GM21717 (cell line): Measurements from ENCODE around the gene IFNAR2.
A peak's percentile ranks its signal among the peaks of the same experiment; 100 is the strongest.

Experiments
- ATAC-seq: cut with Tn5 transposase; IDR thresholded peaks from one replicate; pipeline ENCODE4 v1.9.1; 2021; ENCODE audit warnings: mild to moderate bottlenecking, moderate library complexity; ENCODE audit not compliant: unreplicated experiment

Gene IFNAR2

DNA sequence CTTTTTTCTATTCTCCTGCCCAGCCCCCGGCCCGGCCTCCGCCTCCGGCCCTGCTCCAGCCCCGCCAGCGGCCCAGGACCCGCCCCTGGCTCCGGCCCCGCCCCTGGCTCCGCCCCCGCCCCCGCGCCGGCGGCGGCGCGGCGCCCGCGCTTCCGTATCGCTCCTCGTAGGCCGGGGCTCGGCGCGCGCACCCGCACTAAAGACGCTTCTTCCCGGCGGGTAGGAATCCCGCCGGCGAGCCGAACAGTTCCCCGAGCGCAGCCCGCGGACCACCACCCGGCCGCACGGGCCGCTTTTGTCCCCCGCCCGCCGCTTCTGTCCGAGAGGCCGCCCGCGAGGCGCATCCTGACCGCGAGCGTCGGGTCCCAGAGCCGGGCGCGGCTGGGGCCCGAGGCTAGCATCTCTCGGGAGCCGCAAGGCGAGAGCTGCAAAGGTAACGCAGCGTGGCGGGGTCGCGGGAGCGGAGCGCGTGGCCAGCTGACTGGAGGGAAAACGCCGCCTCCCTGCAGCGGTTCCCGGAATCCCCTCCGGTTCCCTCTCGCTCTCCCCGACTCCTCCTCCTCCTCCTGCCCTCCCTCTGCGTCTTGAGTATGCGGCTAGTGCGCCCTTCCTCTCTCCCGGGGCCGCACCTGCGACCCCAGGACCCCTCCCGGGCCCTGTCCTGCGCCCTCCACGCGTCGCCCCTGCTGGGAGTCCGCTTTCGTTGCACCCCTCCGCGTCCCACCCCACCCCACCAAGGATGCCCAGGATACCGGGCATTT, at the start of gene IFNAR2:
TSS of gene IFNAR2 (plus strand) at position 155 of the 761 bp plus-strand sequence. CDS start 11,985 bp downstream, outside the sequence.
- peak; percentile 60 for ATAC-seq

DNA sequence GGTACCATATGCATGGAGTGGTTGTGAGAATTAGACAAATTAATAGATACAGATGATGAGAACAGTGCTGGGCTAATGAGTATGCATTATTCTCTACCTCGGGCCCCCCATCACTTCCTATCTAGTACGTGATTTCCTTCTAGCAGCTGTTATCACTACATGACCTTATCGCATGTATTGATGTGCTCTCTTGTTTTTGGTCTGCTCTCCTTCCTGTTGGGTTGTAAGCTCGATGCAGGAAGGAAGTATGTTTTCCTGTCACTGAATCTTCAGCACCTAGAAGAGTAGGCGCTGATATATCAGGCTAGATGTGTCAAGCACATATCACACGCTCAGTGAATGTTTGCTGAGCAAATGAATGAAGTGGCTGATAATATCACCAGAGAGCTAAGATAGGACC, 43.9 kb upstream of the IFNAR2 start:
- ATAC-seq: no peak

DNA sequence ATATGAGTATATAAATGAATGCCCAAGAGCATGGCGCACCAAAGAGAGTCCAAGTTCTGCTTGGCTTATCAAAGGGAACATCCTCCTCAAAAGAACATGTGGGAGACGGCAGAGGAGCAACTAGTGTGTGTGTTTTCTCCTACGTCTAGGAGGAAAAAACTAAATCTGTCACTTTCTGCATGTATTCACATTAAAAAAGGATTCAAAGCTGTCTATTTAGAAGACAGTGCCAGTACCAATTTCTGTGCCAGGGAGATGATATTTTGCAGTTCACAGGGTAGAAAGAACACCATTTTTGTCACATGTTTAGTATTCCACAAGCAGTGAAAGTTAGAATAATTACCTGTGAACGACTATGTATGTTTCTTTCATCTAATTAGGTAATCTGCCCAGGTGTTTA, 42.5 kb upstream of the IFNAR2 start:
- ATAC-seq: no peak

DNA sequence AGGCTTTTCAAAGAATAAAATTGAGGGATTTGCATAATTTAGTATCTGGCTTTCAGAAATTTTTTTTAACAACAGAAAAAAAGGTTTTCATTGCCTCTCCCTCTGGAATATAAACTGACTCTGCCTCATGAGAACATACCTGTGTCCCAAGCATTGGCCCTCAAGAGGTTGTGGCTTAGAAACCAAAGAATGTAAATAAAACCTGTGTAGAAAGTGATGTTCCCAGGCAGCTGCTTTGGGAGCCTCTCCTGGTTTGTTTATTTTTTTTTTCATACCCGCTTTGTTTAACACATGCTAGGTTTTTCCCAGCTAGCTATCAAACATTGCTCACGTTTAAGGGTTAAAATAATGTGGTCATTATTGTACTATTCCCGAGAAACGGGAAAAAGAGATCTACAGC, 40.5 kb upstream of the IFNAR2 start:
- ATAC-seq: no peak

DNA sequence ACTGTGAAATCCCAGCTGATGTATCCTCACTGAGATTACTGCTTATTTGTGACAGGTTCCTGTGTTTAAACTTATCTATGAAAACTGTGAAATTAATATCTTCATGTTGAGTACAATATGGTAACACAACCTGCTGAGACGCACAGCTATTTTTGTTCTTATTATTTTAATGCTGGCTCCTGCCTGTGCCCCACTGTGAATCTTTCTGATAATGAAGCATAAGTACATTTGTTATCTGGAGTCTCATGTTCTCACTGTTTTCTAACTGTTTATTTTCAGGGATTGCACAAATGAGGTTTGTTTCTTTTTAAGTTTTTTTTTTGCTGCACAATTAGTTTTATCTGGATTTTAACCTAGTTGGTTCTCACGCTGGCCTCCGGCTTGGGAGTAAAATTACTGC, 39.9 kb upstream of the IFNAR2 start:
- ATAC-seq: no peak

DNA sequence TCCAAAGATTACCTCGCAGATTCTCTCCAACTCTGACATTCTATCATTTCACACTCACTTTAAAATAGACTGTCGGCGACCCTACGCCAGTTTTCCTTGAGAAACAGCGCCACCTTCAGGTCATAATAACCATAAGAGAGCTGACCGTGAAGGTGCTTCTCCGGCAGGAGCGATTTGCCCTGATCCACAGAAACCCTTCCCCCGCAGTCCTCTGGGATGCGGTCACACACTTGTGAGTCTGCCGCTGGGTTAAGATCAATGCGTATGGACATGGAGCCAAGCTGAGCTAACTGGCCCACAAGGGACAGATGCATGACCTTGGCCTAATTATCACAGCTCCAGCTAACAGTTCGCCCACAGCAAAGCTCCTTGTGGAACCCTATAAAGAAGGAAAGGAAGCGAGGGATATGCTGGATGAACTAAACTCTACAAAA, 32.8 kb upstream of the IFNAR2 start:
- ATAC-seq: no peak

DNA sequence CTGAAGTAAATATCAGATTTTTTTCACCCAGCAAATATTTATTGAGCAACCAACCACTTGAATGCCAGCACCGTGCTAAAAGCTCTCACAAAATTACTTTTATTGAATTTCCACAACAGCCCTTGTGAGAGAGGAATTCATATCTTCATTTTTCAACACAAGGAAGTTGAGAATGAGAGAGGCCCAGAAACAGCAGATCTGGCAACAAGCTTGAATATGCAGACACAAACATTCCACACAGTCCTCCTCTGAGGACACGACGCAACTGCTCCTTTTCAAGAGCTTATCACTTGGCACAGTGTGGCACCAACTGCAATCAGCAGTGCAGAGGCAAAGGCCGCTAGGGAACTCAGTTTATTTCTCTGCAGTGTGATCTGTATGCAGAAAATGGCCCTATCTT, 32.2 kb upstream of the IFNAR2 start:
- ATAC-seq: no peak

DNA sequence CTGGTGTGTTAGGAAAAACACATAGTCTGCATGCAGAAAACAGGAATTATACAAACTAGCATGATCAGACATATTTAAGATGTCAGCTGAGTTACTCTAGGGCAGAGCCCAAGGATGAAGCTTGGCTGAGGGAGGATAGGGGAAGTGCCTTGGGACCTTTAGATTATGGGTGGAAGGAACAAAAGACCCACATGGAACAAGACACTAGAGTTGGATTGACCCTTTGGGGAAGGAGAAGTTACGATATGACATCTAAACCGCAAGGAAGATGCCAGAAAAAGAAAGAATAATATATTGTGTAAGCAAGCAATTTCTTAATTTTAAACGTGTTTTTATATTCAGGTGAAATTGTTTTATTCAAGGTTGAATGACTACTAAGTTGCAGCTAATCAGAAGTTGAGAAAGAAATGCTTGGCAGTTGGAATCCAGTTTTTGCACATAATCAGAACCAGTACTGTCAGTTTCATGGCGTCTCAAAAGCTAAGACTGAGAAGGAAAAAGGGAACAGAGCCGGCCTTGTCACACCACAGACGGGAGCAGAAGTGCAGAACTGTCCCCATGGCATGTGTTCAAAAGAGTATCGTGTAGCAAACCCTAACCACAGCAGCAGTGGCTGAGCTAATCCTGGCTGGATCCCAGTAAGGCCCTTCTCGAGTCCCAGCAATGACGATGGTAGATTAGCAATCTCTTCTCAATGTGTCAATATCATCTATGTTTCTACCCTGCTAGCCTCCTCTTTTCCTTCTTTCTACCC, 31.2 kb upstream of the IFNAR2 start:
- no peak for ATAC-seq

DNA sequence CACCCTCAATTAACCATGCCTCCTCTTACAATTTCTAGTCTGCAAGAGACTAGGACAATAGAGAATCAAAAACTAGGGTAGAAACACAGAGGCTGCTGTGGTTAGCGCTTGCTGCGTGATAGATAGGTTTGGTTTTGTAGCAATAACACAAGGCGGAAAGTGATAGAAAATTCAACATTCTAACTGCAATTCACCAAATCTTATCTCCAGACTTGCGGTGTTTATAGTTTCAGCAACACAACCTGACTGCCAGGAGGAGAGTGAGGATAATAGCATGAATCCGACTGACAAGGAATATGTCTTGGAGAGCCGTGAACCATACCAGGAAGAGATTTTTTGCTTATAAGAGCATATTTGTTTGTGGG, 30.7 kb upstream of the IFNAR2 start:
- ATAC-seq: no peak

DNA sequence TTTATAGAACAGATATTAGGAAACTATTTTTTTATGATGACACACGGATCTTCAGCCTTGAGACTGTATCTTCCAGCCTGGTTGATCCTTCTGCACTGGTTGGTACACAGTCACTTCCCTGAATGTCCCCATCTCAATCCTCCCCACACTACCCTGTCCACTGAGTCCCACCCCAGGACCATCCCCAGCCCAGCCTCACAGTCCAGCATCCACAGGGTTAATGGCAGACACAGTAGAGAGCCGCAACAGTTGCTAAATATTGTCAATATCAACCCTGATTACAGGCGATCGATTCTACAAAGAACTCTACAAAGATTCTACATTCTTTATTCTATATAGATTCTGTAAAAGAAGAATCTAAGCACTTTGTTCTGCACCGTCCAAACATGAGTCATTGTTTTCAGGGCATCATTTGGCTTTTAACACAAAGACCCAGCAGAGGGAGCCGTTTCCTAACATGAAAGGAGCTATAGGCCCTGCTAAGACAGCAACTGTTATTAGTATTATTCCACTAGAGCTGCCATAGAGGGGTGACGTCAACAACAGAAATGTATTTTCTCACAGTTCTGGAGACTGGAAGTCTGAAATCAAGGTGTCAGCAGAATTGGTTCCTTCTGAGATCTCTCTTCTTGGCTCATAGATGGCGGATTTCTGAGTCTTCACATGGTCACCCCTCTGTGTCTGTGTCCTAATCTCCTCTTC, 30.1 kb upstream of the IFNAR2 start:
- peak; percentile 57 for ATAC-seq

DNA sequence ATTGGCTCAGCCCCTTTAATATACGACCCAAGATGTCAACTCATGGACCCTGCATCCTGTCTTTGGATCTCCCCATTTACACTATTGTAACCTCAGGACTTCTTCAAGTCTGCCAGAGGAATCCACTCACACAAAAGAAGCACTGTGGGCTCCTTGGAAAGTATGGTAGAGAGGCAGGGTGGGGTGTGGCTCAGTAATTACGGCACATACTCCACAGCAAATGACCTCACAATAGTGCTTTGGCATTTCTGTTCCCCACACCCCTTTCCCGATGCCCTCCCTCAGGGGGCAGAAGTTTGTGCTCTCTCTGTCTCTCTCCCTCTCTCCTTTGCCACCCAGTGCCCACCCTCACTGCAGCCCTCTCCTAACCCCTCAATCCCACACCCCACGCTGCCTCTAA, 27.8 kb upstream of the IFNAR2 start:
- ATAC-seq: no peak

DNA sequence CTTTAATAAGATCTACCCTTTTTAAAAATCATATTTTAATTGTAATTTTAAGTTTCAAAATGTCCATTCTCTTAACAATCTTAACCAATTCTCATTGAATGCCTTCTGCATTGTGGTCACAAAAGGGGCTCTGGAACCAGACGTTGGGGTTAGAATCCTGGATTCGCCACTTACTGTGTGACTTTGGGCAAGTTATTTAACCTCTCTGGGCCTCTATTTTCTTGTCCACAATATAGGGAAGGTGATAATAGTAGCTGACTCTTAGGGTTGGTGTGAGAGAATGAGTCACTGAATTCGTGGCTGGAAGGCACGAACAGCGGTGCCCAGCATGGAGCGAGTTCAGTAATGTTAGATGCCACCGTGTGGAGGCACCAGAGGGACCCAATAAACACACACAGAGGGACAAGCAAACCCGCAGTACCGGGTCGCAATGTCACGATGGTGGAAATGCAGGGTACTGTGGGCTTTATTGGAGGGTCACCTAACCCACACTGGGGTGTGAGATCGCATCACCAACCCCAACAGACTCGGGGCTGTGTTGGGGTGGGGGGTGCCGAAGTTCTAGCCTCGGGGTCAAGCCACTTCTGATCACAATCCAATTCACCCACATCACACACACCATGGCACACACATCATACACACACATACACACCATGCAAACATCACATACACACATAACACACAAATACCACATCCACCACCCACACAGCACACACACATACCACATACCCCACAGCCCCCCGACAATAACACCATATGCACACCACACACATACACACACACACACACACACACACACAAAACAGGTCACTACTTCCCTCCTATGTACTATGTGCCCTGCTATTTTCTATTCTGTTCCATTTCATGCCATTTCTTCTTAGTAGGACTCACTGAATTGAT, 27.0 kb upstream of the IFNAR2 start:
- ATAC-seq: no peak

DNA sequence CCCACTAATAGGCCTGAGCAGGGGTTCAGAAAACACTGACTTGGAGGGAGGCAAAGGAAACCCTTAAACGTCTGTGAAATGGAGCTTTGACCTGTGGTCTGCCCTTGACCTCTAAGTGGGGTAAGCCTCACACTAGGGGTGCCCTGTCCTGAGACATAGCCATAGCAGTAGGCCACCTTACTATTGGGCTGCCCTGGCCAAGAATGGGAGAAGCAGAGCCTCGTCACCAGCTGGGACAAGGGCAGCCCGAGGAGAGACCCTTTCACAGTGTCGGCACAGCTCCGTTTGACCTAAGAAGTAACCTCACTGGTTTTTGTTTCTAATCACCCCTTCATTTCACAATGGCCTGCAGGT, 26.4 kb upstream of the IFNAR2 start:
- ATAC-seq: no peak

DNA sequence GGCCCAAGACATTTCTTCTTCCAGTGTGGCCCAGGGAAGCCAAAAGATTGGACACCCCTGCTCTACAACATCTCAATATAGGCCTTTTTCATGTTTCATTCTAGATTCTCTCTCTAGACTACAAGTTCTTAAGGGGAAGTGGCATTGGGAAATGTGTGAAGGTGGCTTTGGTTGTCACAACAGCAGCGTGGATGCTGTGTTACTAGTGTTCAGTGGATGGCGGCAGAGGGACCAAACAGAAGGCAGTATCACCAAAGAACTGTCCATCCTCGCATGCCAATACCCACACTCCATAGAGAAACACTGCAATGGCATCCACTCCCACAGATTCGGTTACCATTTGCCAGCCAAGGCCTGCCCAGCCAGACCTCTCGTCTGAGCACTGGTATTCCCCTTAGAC, 24.3 kb upstream of the IFNAR2 start:
- no peak for ATAC-seq

DNA sequence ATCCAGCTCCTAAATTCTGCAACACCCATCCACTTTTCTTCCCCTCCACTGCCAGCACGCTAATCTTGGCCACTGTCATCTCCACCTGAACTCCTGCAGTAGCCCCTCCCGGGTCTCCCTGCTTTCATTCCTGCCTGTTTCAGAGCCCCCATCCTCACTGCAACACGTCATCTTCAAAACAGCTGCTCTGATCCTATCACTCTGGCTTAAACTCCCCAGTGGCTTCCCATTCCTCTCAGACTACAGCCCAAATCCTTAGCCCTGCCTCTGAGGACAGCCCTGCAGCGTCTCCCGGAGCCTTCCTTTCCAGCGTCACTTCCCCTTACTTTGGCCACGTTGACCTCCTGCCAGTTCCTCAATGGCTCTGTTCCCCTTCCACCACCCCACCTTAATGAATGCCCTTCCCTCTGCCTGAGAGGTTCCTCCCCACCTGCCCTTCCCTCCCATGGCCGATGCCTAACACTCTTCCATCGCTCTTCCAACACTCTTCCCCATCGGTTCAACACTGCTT, 22.9 kb upstream of the IFNAR2 start:
- ATAC-seq: no peak

DNA sequence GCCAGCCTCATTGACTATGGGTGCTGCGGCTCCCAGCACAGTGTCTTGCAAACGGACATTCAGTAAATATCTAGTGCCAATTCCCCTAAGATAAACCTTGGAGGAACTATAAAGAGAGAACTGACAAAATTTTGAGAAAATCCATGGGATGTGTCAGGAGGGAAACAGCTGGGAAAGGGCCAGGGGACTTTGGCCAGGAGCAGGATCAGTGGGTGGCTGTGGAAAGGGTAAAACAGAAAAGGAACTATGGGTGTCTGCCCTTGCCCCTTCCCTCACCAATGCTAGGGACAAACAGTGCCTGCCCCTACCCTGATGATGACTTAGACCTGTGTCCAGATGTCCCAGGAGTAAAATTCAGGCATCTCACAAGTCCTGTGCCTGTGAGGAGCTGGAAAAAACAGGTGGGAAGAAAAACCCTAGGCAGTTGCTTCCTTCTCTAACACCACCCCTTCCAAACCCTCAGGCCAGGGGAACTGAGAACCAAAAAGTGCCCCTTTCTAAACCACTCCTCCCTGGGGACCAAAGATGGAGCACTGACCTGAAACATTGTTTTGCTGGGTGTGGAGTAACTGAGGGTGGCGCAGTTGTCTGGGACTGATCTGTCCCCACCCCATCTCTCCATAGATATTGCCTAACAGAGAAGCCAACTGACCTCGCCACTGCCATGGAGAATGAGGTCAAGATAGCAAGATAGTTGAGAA, 22.1 kb upstream of the IFNAR2 start:
- ATAC-seq: no peak

DNA sequence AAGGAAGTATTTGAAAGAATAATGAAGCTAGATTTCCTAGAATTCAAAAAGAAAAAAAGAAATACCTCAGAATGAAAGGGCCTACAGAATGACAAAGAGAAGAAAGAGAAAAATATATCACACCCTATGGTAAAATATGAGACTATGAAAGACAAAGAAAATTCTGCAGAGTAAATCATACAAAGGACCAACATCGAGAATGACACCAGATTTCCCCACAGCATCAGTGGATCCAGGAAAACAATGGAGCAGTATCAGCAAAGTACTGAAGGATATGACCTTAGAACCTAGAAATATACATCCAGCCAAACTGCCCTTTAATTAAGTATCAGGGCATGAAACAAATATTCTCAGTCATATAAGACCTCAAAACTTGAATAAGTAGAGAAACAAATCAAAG, 21.2 kb upstream of the IFNAR2 start:
- ATAC-seq: no peak

DNA sequence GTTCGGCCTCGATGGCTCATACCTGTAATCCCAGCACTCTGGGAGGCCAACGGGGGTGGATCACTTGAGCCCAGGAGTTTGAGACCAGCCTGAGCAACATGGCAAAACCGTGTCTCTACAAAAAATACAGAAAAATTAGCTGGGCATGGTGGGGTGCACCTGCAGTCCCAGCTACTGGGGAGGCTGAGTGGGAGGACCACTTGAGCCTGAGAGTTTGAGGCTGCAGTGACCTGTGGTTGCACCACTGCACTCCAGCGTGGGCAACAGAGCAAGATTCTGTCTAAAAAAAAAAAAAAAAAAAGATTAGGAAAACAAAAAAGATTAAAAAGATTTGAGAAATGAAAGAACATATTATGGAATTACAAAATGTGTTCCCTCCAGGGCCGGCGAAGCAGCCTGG, 18.4 kb upstream of the IFNAR2 start:
- ATAC-seq: no peak

DNA sequence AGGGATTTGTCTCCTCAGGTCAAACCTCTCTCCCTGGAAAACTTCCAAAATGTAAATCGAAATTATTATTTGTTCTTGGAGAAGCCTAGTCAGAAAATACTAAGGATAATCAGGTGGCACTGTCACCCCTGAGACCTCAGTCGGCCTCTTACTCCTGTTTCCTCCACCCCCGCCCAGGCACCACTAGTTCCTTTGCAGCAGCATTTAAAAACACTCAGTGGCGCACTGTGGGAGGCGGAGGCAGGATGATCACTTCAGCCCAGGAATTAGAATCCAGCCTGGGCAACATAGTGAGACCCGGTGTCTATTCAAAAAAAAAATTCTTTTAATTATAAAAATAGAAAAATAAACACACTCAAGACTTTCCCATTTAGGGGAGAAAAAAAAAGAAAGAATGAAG, 18.0 kb upstream of the IFNAR2 start:
- ATAC-seq: no peak

DNA sequence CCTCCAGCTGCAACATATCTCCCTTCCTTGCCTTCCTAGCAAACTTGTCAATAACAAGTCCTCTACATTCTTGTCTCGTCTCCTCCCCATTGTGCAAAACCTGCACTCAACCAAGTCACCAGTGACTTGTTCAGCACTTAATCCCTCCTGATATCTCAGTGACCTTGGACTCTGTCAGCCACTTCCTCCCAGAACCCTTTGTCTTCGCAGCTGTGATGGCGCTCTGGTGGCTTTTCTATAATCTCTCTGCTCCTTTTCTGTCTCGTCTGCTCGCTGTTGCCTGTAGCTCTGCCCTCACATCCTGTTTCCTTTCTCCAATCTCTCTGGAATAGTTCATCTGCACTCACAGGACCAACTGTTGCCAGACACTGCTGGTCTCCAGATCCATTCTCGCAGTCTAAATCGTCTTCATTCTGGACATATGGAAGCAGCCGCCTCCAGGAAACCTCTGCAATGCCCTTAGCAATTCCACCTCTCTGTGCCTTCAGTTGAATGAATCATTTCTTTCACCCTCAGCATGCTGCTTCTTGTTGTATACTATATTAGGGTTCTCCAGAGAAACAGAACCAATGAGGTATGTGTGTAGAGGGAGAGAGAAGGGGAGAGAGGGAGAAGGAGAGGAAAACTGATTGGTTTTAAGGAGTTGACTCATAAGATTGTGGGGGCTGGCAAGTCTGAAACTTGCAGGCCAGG, 17.4 kb upstream of the IFNAR2 start:
- no peak for ATAC-seq
